ENCODE results near the gene NPAS3.

GRCh38 chr14:33727606-33728005 is 788.9 kb downstream of the NPAS3 start:
- TF ChIP-seq CTCF (IDR thresholded peaks at IDR 0.05; ENCODE audit: borderline replicate concordance, extremely low read depth, low read length, poor library complexity, severe bottlenecking) (no peak), EZH2 (IDR thresholded peaks at IDR 0.05; ENCODE audit: borderline replicate concordance, low read depth, low read length, severe bottlenecking) (no peak)

Measured in DND-41 (cell line).